HL-60/S4 treated with retinoic acid at 250 ng/mL for 4 days and 3 days (cell line): ENCODE data around the gene MUSK.
"Not testable (repeated sequence)": the region's sequence is repeated elsewhere in the genome, so short reads cannot be mapped to it uniquely, and the experiment has no call there.

Experiments used
- in situ Hi-C: fragments of 300-500 bp; cut with MboI; formaldehyde crosslinking; loops from 2 replicates; pipeline ENCODE4 v1.7.0; 2022; ENCODE audit warnings: low sequenced_read_pairs

The MUSK gene

DNA sequence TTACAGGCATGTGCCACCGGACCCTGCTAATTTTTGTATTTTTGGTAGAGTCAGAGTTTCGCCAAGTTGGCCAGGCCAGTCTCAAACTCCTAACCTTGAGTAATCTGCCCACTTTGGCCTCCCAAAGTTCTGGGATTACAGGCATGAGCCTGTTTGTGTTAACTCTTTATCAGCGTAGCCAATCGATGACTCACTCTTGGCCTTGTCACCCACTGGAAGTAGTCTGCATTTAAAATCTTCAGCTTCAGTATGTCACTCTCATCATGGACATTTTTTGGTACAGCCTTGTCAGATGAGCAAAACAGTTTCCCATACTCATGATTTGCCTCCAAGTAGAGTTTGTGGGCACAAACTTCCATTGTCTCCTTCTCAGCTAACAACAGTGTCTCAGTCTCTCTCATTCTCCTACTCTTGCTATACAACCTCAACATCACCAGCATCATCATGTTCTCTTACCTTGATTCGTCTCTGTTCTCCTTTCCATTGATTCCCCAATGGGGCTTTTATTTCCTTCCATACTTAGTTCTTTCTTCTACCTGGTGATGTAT, 22.5 kb downstream of the MUSK start:
- in situ Hi-C loops: no loop called here

- in situ Hi-C loops: not testable (repeated sequence)
Measured at GRCh38 chr9:110695846-110696245, 27.3 kb downstream of the MUSK start.

DNA sequence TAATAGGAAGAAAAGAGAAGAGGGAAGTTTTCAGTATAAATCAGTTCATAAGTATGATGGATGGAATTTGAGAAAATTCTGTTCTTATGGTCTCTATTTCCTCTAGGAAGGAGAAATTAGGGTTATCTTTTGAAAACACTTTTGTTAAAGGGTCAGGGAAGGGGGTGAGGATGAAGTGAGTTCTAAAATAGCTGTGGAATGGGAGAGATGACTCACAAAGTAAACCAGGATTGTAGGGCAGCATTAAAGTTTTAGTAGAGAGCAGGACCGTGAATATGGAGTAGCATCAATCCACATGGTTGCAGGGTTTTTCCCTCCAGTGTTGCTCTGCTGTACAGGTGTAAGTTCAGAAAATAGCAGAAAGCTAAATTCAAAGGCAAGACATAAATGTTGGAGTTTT, 32.4 kb downstream of the MUSK start:
- in situ Hi-C loops: no loop called here

GRCh38 chr9:110703669-110704068, 35.1 kb downstream of the MUSK start:
- in situ Hi-C loops: no loop called here

GRCh38 chr9:110707419-110707818, 38.8 kb downstream of the MUSK start:
- in situ Hi-C loops: no loop called here

DNA sequence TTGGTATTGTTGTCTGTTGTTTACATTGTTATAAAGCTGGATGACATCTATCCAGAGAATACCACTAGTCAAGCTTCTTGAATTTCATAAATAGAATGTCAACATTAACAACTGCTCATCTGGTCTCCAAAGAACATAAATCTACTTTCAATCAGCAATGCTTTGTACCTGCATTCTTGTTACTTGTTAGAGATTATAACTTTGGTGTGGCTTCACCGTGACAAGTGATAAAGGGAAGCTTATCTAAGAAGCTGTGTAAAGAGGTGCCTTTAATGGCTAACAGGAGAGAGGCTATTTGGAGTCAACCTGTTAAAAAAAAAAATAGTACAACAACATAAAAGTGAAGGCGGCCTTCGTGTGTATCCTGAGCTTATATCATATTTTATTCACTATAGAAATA, 41.8 kb downstream of the MUSK start:
- in situ Hi-C loops: no loop called here

GRCh38 chr9:110712955-110713354, 44.4 kb downstream of the MUSK start:
- in situ Hi-C loops: no loop called here

DNA sequence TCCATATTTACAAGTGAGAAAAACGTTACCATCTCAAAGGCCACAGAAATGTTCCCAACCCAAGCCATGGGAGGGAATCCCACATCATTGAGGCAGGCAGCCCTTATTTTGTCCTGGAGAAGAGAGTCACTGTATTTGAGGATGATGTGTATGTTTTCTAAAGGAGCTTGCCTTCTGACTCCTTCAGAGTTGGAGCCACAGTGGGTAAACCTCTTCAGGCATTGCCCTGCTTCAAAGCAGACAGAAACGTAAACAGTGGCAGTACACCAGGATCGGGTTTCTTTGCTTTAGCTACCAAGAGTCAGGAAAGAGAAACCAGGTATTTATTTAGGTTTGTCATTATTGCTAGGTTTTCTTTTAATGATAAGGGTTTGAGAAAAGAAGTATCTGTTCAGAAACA, 45.7 kb downstream of the MUSK start:
- in situ Hi-C loops: no loop called here

DNA sequence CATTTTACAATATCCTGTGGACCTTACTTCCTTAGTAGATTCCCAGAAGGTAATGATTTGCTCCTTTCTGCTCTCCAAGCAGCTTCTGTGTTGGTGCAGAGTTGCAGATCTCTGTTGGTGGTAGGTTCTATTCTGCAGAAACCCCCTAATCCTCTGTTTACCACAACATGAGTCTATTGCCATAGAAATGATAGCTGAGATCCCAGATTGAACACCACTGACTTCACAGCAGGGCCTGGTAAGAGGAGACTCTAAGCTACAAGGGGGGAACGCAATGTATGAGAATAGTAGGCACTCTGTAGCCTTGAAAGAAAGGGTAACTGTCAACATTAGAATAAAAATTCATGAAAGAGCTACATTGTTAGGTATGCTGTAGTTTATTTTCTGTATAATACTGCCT, 59.5 kb downstream of the MUSK start:
- in situ Hi-C loops: no loop called here

- in situ Hi-C loops: no loop called here
Measured at GRCh38 chr9:110729641-110730040, 61.0 kb downstream of the MUSK start.

DNA sequence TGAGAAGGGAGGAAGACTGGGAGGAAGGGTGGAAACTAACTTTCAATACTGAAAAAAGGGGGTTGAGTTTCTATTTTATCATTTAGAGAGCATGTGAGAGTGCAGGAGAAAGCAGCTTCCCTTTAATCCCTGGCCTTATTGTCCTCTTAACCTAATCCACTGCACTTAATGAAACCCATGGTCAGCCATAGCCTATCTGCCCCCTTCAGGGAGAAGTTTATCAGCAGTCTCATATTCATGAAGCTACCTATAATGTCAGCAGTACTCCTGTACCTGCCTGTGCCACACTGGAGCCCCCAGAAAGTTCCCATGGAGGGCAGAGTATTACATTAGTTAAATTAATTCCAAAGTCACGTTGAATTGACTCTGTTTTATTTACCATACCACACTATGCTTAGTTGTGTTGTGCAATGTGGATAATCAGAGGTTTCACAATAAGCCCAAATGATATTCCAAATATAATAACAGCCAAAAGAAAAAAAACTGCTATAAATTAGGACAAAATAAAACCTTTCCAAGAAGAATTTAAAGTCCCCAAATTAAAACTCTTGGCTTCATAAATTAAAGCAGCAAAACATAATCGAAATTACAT, 62.9 kb downstream of the MUSK start:
- in situ Hi-C loops: no loop called here

- in situ Hi-C loops: no loop called here
Measured at GRCh38 chr9:110738982-110739381, 70.4 kb downstream of the MUSK start.

DNA sequence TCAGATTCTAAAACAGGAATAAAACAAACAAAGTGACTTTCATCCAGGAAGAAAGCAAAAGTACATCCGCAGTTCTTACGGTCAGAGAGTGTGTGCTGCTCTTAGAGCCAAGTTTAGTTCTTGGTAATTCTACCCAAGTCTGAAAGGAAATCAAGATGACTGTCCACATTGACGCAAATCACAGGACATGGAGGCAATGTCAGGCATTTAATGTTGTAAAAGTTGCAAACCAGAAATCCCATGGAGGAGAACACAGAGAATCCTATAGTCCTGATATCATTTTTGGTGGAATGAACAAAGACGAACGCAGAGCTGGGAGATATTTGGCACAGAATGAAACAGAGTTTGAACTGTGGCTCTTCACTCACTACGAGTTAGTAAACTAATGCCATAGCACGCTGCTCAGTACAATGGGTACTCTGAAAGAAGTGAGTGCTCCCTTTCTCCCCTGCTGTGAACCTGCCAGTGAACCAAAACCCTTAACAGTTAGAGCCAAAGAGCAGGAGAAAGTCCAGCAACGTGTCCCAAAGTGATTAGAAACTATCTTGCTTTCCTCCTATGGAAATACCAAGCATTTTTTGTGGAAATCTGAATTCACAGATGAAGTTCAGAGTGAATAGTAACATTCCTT, 74.3 kb downstream of the MUSK start:
- in situ Hi-C loops: no loop called here

GRCh38 chr9:110744715-110745384, 76.3 kb downstream of the MUSK start:
- in situ Hi-C loops: no loop called here

GRCh38 chr9:110745676-110746075, 77.1 kb downstream of the MUSK start:
- in situ Hi-C loops: no loop called here

- in situ Hi-C loops: no loop called here
Measured at GRCh38 chr9:110746211-110746930, 77.8 kb downstream of the MUSK start.

DNA sequence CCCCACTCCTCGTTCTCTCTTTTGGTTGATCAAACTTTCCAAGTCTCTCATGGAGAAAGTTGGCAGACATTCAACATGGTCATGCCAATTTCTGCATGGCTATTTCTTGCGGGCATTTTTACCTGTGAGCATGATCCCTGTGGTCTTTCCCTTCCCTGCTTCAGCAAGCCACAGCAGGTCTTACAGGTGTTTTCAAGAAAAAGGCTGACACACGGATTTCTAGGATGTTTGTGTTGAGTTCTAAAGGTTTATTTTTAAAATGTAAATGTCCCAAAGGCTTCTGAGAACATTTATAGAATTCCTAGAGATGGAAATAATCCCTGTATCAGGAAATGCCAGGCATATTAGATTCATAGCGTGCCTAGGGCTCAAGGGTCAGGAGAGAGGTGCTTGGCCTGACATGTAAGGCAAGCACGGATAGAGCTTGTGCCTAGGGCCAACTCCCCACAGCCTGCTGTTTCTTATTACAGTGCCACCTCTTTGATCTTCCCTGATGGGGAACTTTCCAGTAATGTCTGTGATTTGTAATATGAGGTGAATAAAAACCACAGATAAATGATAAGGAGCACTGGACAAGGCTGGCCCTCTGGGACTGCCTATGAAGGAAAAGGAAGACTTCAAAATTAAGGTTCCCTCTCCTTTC, 79.8 kb downstream of the MUSK start:
- in situ Hi-C loops: no loop called here

GRCh38 chr9:110750272-110750671, 81.7 kb downstream of the MUSK start:
- in situ Hi-C loops: no loop called here

- in situ Hi-C loops: no loop called here
Measured at GRCh38 chr9:110751971-110752370, 83.4 kb downstream of the MUSK start.

GRCh38 chr9:110752766-110753165, 84.2 kb downstream of the MUSK start:
- in situ Hi-C loops: no loop called here

GRCh38 chr9:110753731-110754231, 85.2 kb downstream of the MUSK start:
- in situ Hi-C loops: no loop called here
